Measurements from ENCODE around the gene CPHXL. TPM values are rescaled to one million over a fixed set of nuclear protein-coding genes. Genes with fewer than 3 reads are reported as not detected.

CPHXL gene
- total and polyA plus RNA-seq, 9 of the 15 experiments (the other 6 are each of a cell fraction or from before 2014, with no cell fraction given): not detected

DNA sequence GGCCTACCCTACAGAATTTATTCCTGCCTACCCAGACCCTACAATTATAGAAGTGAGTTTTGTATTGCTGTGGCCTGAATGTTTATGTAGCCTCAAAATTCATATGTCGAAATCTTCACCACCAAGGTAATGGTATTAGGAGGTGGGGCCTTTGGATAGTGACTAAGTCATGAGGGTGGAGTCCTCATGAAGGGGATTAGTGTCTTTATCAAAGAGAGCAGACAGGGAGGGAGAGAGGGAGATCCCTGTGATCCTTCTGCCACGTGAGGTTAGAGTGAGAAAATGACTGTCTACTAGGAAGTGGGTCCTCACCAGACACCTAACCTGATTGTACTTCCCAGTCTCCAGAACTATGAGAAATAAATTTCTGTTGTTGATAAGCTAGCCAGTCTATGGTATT lies 24.0 kb downstream of the CPHXL start (continued):
- peak; percentile 50; the same call in 1 of the 2 replicates for TF ChIP-seq ZNF263 (CRISPR knock-in tag; IDR thresholded peaks at IDR 0.05; ENCODE audit: borderline replicate concordance)
- TF ChIP-seq NCOR1 (IDR thresholded peaks at IDR 0.05): peak; percentile 82
- TF ChIP-seq SMARCA4 (IDR thresholded peaks at IDR 0.05): peak; percentile 83
- TF ChIP-seq NR2F6 (CRISPR knock-in tag; IDR thresholded peaks at IDR 0.05): no peak
- TF ChIP-seq MYNN (IDR thresholded peaks at IDR 0.05): no peak
- no peak for TF ChIP-seq MYNN (CRISPR knock-in tag; IDR thresholded peaks at IDR 0.05)
- 0 out of 2 replicates have a peak, but pooled peaks have one; percentile 15 for TF ChIP-seq KLF16 (IDR thresholded peaks at IDR 0.05)
- TF ChIP-seq RFX1 (IDR thresholded peaks at IDR 0.05): no peak
- peak; percentile 76 for TF ChIP-seq ZBTB5 (IDR thresholded peaks at IDR 0.05)
- TF ChIP-seq ZNF253 (CRISPR knock-in tag; conservative IDR thresholded peaks at IDR 0.05): no peak
- no peak for TF ChIP-seq SRSF1 (IDR thresholded peaks at IDR 0.05; ENCODE audit: low read depth, low read length)
- no peak for TF ChIP-seq FIP1L1 (IDR thresholded peaks at IDR 0.05; ENCODE audit: low read depth, low read length, poor library complexity, severe bottlenecking)
- TF ChIP-seq, protein P1, sequence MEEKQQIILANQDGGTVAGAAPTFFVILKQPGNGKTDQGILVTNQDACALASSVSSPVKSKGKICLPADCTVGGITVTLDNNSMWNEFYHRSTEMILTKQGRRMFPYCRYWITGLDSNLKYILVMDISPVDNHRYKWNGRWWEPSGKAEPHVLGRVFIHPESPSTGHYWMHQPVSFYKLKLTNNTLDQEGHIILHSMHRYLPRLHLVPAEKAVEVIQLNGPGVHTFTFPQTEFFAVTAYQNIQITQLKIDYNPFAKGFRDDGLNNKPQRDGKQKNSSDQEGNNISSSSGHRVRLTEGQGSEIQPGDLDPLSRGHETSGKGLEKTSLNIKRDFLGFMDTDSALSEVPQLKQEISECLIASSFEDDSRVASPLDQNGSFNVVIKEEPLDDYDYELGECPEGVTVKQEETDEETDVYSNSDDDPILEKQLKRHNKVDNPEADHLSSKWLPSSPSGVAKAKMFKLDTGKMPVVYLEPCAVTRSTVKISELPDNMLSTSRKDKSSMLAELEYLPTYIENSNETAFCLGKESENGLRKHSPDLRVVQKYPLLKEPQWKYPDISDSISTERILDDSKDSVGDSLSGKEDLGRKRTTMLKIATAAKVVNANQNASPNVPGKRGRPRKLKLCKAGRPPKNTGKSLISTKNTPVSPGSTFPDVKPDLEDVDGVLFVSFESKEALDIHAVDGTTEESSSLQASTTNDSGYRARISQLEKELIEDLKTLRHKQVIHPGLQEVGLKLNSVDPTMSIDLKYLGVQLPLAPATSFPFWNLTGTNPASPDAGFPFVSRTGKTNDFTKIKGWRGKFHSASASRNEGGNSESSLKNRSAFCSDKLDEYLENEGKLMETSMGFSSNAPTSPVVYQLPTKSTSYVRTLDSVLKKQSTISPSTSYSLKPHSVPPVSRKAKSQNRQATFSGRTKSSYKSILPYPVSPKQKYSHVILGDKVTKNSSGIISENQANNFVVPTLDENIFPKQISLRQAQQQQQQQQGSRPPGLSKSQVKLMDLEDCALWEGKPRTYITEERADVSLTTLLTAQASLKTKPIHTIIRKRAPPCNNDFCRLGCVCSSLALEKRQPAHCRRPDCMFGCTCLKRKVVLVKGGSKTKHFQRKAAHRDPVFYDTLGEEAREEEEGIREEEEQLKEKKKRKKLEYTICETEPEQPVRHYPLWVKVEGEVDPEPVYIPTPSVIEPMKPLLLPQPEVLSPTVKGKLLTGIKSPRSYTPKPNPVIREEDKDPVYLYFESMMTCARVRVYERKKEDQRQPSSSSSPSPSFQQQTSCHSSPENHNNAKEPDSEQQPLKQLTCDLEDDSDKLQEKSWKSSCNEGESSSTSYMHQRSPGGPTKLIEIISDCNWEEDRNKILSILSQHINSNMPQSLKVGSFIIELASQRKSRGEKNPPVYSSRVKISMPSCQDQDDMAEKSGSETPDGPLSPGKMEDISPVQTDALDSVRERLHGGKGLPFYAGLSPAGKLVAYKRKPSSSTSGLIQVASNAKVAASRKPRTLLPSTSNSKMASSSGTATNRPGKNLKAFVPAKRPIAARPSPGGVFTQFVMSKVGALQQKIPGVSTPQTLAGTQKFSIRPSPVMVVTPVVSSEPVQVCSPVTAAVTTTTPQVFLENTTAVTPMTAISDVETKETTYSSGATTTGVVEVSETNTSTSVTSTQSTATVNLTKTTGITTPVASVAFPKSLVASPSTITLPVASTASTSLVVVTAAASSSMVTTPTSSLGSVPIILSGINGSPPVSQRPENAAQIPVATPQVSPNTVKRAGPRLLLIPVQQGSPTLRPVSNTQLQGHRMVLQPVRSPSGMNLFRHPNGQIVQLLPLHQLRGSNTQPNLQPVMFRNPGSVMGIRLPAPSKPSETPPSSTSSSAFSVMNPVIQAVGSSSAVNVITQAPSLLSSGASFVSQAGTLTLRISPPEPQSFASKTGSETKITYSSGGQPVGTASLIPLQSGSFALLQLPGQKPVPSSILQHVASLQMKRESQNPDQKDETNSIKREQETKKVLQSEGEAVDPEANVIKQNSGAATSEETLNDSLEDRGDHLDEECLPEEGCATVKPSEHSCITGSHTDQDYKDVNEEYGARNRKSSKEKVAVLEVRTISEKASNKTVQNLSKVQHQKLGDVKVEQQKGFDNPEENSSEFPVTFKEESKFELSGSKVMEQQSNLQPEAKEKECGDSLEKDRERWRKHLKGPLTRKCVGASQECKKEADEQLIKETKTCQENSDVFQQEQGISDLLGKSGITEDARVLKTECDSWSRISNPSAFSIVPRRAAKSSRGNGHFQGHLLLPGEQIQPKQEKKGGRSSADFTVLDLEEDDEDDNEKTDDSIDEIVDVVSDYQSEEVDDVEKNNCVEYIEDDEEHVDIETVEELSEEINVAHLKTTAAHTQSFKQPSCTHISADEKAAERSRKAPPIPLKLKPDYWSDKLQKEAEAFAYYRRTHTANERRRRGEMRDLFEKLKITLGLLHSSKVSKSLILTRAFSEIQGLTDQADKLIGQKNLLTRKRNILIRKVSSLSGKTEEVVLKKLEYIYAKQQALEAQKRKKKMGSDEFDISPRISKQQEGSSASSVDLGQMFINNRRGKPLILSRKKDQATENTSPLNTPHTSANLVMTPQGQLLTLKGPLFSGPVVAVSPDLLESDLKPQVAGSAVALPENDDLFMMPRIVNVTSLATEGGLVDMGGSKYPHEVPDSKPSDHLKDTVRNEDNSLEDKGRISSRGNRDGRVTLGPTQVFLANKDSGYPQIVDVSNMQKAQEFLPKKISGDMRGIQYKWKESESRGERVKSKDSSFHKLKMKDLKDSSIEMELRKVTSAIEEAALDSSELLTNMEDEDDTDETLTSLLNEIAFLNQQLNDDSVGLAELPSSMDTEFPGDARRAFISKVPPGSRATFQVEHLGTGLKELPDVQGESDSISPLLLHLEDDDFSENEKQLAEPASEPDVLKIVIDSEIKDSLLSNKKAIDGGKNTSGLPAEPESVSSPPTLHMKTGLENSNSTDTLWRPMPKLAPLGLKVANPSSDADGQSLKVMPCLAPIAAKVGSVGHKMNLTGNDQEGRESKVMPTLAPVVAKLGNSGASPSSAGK (IDR thresholded peaks at IDR 0.05): peak; percentile 63
- no peak for TF ChIP-seq SRSF7 (optimal IDR thresholded peaks at IDR 0.05; ENCODE audit: low read depth, low read length)
- peak; percentile 74 for TF ChIP-seq EP300 (IDR thresholded peaks at IDR 0.05; ENCODE audit: low read length)
- TF ChIP-seq TAF7 (tag; IDR thresholded peaks at IDR 0.05): no peak

Data from K562 (cell line).